Uterus (tissue), 4 donors: ENCODE results near the gene FRA10AC1. TPM values are rescaled to one million over a fixed set of nuclear protein-coding genes. Genes with fewer than 3 reads are reported as not detected.

ENCODE experiments used
- DNase-seq, 2 donors: peaks; one replicate each; pipeline ENCODE4 v3.0.0-alpha.2; 2019 to 2020
- H3K27ac ChIP-seq, 2 donors: fragments of 200-600 bp; sonication (generic); 1 replicate in 1 of 2; 2 replicates in 1 of 2; pipeline ENCODE4 v1.5.1; 2016 to 2018
- H3K27me3 ChIP-seq, 2 donors: fragments of 200-600 bp; sonication (generic); one replicate each; pipeline ENCODE4 v1.5.1; 2018 to 2019; ENCODE audit warnings: control low read depth in 1 of 2
- H3K36me3 ChIP-seq, 2 donors: fragments of 200-600 bp; sonication (generic); one replicate each; pipeline ENCODE4 v1.5.1; 2019; ENCODE audit warnings: control low read depth in 1 of 2
- H3K4me1 ChIP-seq, 2 donors: fragments of 200-600 bp; sonication (generic); one replicate each; pipeline ENCODE4 v1.5.1; 2018 to 2019; ENCODE audit warnings: control low read depth in 1 of 2
- H3K4me3 ChIP-seq, 2 donors: fragments of 200-600 bp; sonication (generic); 1 replicate in 1 of 2; 2 replicates in 1 of 2; pipeline ENCODE4 v1.5.1; 2018 to 2019; ENCODE audit warnings: mild to moderate bottlenecking in 1 of 2
- H3K9me3 ChIP-seq, 2 donors: fragments of 200-600 bp; sonication (generic); one replicate each; pipeline ENCODE4 v1.5.1; 2019; ENCODE audit warnings: control low read depth in 1 of 2
- CTCF ChIP-seq, 4 experiments: fragments of 200-600 bp in 2 of 4; fragments of 450-650 bp in 2 of 4; sonication (generic) in 2 of 4; IDR thresholded peaks; one replicate each; pipeline ENCODE4 v1.5.1; 2016 to 2019; ENCODE audit warnings: antibody characterized with exemption in 4 of 4, mild to moderate bottlenecking in 2 of 4, moderate library complexity in 1 of 4
- POLR2A ChIP-seq, 2 donors: fragments of 450-650 bp; IDR thresholded peaks; one replicate each; pipeline ENCODE4 v1.6.1; 2016; ENCODE audit warnings: antibody characterized with exemption in 2 of 2, mild to moderate bottlenecking in 1 of 2, moderate library complexity in 1 of 2
- intact Hi-C: fragments of 100-400 bp; cut with DNase I; formaldehyde crosslinking; loops from one replicate; pipeline ENCODE4 v1.15.1; 2023; ENCODE audit warnings: low total_unique reads
- total RNA-seq, 4 donors: library from RNA; depleted of rRNA in 3 of 4; stranded (reverse); fragments of >200 nt in 3 of 4; gene quantifications; one replicate each; pipeline versions ENCODE4 v1.1.0 to v1.2.4, GENCODE V29; 2014 to 2023
- donor health status: DM: yes; HTN: yes; CAD: no.

Gene FRA10AC1
- total RNA-seq, 4 donors from 2014 or later: 5.4 to 40.5 (median 17.6) TPM

DNA sequence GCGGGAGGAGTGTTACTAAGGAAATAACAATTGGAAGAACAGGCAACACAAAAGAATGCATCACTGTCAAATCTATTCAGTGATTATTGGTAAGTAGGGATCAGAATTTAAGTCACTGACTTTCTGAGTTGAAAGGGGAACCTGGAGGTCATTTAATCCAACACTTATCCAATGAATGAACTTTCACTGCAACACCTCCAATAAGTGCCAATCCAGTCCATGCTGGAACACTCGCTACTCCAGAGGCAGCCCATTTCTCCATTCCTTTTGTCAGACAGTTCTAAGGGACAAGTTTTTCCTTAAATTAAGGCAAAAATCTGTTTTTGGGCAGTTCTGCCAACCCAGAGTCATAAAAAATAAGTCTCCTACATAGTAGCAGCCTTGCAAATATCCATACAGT is 29.5 kb downstream of the FRA10AC1 start:
- Histone ChIP-seq H3K4me1 (no peaks in the 10 kb centered on the region), H3K27me3 (no peaks in the 10 kb centered on the region), H3K9me3 (no peaks in the 10 kb centered on the region), H3K27ac (no peak overlapping the region), H3K36me3 (no peaks in the 10 kb centered on the region), H3K4me3 (no peak overlapping the region)
- DNase-seq: no peak
- intact Hi-C loops: no loop called here
- TF ChIP-seq POLR2A (IDR thresholded peaks at IDR 0.05) (no peak), CTCF (IDR thresholded peaks at IDR 0.05) (no peak)

DNA sequence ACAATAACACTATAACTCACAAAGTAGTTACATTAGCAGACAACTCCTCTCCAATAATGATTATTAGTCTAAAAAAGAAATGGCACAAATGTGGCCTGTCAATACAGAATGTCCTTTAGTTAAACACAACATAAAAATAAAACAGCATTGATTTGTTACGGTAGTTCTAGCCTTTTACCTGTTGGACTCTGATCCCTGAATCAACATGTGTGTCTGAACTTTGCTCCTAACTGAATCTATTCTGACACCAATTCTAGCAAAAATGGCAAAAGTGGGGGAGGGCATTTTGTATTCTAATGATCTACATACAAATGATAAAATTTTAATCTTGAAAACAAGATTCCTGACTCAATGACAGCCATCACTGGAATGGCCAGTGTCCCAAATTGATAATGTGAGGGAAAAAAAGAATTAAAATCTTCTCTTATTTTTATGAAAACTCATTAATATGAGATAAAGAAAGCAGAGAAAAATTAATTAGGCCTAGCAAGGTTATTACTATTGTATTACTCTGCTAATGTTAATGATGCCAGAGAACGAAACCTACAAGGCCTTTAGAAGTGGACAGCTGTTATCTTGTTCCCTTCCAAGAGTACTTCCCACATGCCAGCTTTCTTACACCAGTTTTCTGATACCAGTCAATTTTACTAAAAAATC is 30.2 kb downstream of the FRA10AC1 start:
- H3K4me1 ChIP-seq: no peaks in the 10 kb centered on the region
- TF ChIP-seq POLR2A (IDR thresholded peaks at IDR 0.05) (no peak), CTCF (IDR thresholded peaks at IDR 0.05) (no peak)
- intact Hi-C loops: no loop called here

GRCh38 chr10:93671042-93671441 is 31.4 kb downstream of the FRA10AC1 start:
- H3K4me1 ChIP-seq: no peaks in the 10 kb centered on the region
- H3K4me3 ChIP-seq: no peak overlapping the region
- no peaks in the 10 kb centered on the region for H3K9me3 ChIP-seq
- intact Hi-C loops: no loop called here
- no peak overlapping the region for H3K27ac ChIP-seq
- H3K36me3 ChIP-seq: no peaks in the 10 kb centered on the region
- no peak for TF ChIP-seq CTCF (IDR thresholded peaks at IDR 0.05)
- TF ChIP-seq POLR2A (IDR thresholded peaks at IDR 0.05): no peak
- no peaks in the 10 kb centered on the region for H3K27me3 ChIP-seq
- no peak for DNase-seq

More for the DNA sequence above, 30.2 kb downstream of the FRA10AC1 start:
- Histone ChIP-seq H3K9me3 (no peaks in the 10 kb centered on the region), H3K4me3 (no peak overlapping the region), H3K27me3 (no peaks in the 10 kb centered on the region), H3K27ac (no peak overlapping the region), H3K36me3 (no peaks in the 10 kb centered on the region)
- DNase-seq: no peak

DNA sequence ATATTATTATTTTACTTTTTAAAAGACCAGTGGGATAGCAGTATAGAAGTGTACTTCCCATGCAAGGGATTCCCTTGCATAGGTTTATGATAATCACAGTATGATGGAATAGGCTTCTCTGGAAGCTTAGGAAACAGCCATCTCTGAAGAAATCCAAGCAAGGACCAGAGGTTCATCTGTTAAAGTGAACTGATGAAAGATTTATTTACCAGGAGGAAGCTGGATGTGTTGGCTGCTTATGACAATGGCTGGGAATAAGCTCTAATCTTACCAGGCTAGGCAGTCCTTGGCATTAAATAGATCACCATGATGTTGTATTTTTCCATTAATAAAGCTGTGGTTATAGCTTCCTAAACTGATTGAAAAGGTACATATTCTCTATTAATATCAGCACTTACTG is 32.0 kb downstream of the FRA10AC1 start:
- no peak for DNase-seq
- Histone ChIP-seq H3K4me3 (no peak overlapping the region), H3K27ac (no peak overlapping the region), H3K36me3 (no peaks in the 10 kb centered on the region), H3K27me3 (no peaks in the 10 kb centered on the region), H3K4me1 (no peaks in the 10 kb centered on the region), H3K9me3 (no peaks in the 10 kb centered on the region)
- no peak for TF ChIP-seq POLR2A (IDR thresholded peaks at IDR 0.05)
- no peak for TF ChIP-seq CTCF (IDR thresholded peaks at IDR 0.05)
- intact Hi-C loops: no loop called here

GRCh38 chr10:93667795-93668194 is 34.6 kb downstream of the FRA10AC1 start:
- no peaks in the 10 kb centered on the region for H3K36me3 ChIP-seq

More at GRCh38 chr10:93667795-93668194, 34.6 kb downstream of the FRA10AC1 start:
- Histone ChIP-seq H3K27ac (no peak overlapping the region), H3K4me3 (no peak overlapping the region), H3K27me3 (no peaks in the 10 kb centered on the region), H3K4me1 (no peaks in the 10 kb centered on the region), H3K9me3 (no peaks in the 10 kb centered on the region)
- no peak for DNase-seq
- no peak for TF ChIP-seq CTCF (IDR thresholded peaks at IDR 0.05)
- TF ChIP-seq POLR2A (IDR thresholded peaks at IDR 0.05): no peak
- intact Hi-C loops: no loop called here
